Stimulated activated CD4-positive, alpha-beta T cell treated with anti-CD3 and anti-CD28 coated beads, Interleukin-1b, Interleukin-23, amount 100 ng/mL, for 48 hours (primary cell): Measurements from ENCODE around the gene KAT14.
"Not testable (repeated sequence)": the region's sequence is repeated elsewhere in the genome, so short reads cannot be mapped to it uniquely, and the experiment has no call there.

Source experiments
- DNase-seq: peaks from one replicate; pipeline ENCODE4 v3.0.0-alpha.2; 2020

The KAT14 gene

GRCh38 chr20:18156045-18156444, 18.4 kb downstream of the KAT14 start:
- DNase-seq, result no peak

GRCh38 chr20:18164356-18164755, 26.7 kb downstream of the KAT14 start:
- DNase-seq, result no peak

GRCh38 chr20:18165553-18165952, 27.9 kb downstream of the KAT14 start:
- no peak for DNase-seq

- DNase-seq, result no peak
Measured at GRCh38 chr20:18166241-18166881, 28.7 kb downstream of the KAT14 start.

- DNase-seq, result no peak
Measured at GRCh38 chr20:18166950-18167349, 29.3 kb downstream of the KAT14 start.

- DNase-seq, result no peak
Measured at GRCh38 chr20:18172379-18172778, 34.7 kb downstream of the KAT14 start.

GRCh38 chr20:18174906-18175683, 37.4 kb downstream of the KAT14 start:
- no peak for DNase-seq

- DNase-seq, result no peak
Measured at GRCh38 chr20:18176318-18176785, 38.7 kb downstream of the KAT14 start.

GRCh38 chr20:18180366-18180765, 42.7 kb downstream of the KAT14 start:
- DNase-seq, result not testable (repeated sequence)

- no peak for DNase-seq
Measured at GRCh38 chr20:18180815-18181214, 43.2 kb downstream of the KAT14 start.

- no peak for DNase-seq
Measured at GRCh38 chr20:18187020-18187419, 49.4 kb downstream of the KAT14 start.

GRCh38 chr20:18188434-18188833, 50.8 kb downstream of the KAT14 start:
- no peak for DNase-seq

- DNase-seq, result no peak
Measured at GRCh38 chr20:18190338-18191233, 52.9 kb downstream of the KAT14 start.

- no peak for DNase-seq
Measured at GRCh38 chr20:18191306-18191705, 53.6 kb downstream of the KAT14 start.

GRCh38 chr20:18194461-18194860, 56.8 kb downstream of the KAT14 start:
- DNase-seq, result not testable (repeated sequence)

- DNase-seq, result no peak
Measured at GRCh38 chr20:18195931-18196330, 58.3 kb downstream of the KAT14 start.

- no peak for DNase-seq
Measured at GRCh38 chr20:18197382-18198070, 59.9 kb downstream of the KAT14 start.

- no peak for DNase-seq
Measured at GRCh38 chr20:18202966-18203365, 65.3 kb downstream of the KAT14 start.

- not testable (repeated sequence) for DNase-seq
Measured at GRCh38 chr20:18203700-18204099, 66.0 kb downstream of the KAT14 start.

GRCh38 chr20:18213002-18213401, 75.3 kb downstream of the KAT14 start:
- DNase-seq, result no peak

- DNase-seq, result no peak
Measured at GRCh38 chr20:18215566-18215965, 77.9 kb downstream of the KAT14 start.

- DNase-seq, result no peak
Measured at GRCh38 chr20:18218280-18218679, 80.6 kb downstream of the KAT14 start.

- DNase-seq, result no peak
Measured at GRCh38 chr20:18223409-18223808, 85.7 kb downstream of the KAT14 start.
